SU-DHL-6 (cell line): ENCODE measurements around the gene PTPN11.
"Not testable (repeated sequence)": the region's sequence is repeated elsewhere in the genome, so short reads cannot be mapped to it uniquely, and the experiment has no call there.

Source experiments
- EZH2phosphoT487 ChIP-seq: fragments of 200-600 bp; sonication (generic), shearing (Covaris generic); conservative IDR thresholded peaks from 2 replicates; pipeline ENCODE4 v1.6.1; 2018; ENCODE audit warnings: mild to moderate bottlenecking, antibody characterized with exemption, low read length, moderate library complexity, mixed read lengths
- TF ChIP-seq, protein P1 (sequence below): fragments of 200-600 bp; sonication (generic); IDR thresholded peaks from one replicate; pipeline ENCODE4 v1.5.1; 2017; ENCODE audit warnings: antibody characterized with exemption, mild to moderate bottlenecking, low read length, moderate library complexity; ENCODE audit not compliant: insufficient read depth, poor library complexity, severe bottlenecking

DNA sequence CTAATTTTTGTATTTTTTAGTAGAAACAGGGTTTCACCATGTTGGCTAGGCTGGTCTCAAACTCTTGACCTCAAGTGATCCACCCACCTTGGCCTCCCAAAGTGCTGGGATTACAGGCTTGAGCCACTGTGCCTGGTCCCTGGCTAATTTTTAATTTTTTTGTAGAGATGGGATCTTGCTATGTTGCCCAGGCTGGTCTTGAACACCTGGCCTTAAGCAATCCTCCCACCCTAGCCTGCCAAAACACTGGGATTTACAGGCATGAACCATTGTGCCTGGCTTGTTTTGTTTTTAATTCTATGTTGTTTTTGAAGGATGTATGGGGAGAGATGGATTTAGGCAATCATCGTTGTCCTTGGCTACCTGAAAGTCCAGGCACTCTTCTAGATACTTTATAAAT lies 19.9 kb downstream of the PTPN11 start:
- TF ChIP-seq, protein P1, sequence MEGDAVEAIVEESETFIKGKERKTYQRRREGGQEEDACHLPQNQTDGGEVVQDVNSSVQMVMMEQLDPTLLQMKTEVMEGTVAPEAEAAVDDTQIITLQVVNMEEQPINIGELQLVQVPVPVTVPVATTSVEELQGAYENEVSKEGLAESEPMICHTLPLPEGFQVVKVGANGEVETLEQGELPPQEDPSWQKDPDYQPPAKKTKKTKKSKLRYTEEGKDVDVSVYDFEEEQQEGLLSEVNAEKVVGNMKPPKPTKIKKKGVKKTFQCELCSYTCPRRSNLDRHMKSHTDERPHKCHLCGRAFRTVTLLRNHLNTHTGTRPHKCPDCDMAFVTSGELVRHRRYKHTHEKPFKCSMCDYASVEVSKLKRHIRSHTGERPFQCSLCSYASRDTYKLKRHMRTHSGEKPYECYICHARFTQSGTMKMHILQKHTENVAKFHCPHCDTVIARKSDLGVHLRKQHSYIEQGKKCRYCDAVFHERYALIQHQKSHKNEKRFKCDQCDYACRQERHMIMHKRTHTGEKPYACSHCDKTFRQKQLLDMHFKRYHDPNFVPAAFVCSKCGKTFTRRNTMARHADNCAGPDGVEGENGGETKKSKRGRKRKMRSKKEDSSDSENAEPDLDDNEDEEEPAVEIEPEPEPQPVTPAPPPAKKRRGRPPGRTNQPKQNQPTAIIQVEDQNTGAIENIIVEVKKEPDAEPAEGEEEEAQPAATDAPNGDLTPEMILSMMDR, result not testable (repeated sequence)
- TF ChIP-seq EZH2phosphoT487, result not testable (repeated sequence)
